ENCODE measurements around the gene PICK1. TPM values are rescaled to one million over a fixed set of nuclear protein-coding genes. Genes with fewer than 3 reads are reported as not detected.

Gene PICK1
- total RNA-seq, 1 donor from 2014 or later, result 22.9 TPM

- H3K4me1 Mint-ChIP-seq (ENCODE audit: low read depth, unreplicated experiment), result peaks cover 2% of the 10 kb centered on the region
- Histone ChIP-seq H4K20me1 (ENCODE audit: insufficient read depth, low read length) (no peaks in the 10 kb centered on the region), H3K4me3 (ENCODE audit: insufficient read depth, low read depth, low read length) (no peak overlapping the region), H3K36me3 (ENCODE audit: insufficient read depth, low read length) (no peaks in the 10 kb centered on the region), H2AFZ (ENCODE audit: low read depth, low read length) (no peak overlapping the region), H3K27me3 (ENCODE audit: insufficient read depth, low read length) (no peaks in the 10 kb centered on the region), H3K4me2 (ENCODE audit: low read length) (no peak overlapping the region), H3K4me1 (ENCODE audit: insufficient read depth, low read length) (peaks cover 2% of the 10 kb centered on the region), H3K27ac (ENCODE audit: low read depth, low read length) (no peak overlapping the region), H3K9ac (ENCODE audit: low read length) (no peak overlapping the region), H3K9me3 (ENCODE audit: insufficient read depth, low read depth, low read length) (no peaks in the 10 kb centered on the region), H3K79me2 (ENCODE audit: insufficient read depth, low read length) (no peaks in the 10 kb centered on the region)
- H3K27ac Mint-ChIP-seq (ENCODE audit: unreplicated experiment), result no peak overlapping the region
- no peak for FAIRE-seq
- no peaks in the 10 kb centered on the region for H3K36me3 Mint-ChIP-seq (ENCODE audit: low read depth, unreplicated experiment)
- TF ChIP-seq, protein P1, sequence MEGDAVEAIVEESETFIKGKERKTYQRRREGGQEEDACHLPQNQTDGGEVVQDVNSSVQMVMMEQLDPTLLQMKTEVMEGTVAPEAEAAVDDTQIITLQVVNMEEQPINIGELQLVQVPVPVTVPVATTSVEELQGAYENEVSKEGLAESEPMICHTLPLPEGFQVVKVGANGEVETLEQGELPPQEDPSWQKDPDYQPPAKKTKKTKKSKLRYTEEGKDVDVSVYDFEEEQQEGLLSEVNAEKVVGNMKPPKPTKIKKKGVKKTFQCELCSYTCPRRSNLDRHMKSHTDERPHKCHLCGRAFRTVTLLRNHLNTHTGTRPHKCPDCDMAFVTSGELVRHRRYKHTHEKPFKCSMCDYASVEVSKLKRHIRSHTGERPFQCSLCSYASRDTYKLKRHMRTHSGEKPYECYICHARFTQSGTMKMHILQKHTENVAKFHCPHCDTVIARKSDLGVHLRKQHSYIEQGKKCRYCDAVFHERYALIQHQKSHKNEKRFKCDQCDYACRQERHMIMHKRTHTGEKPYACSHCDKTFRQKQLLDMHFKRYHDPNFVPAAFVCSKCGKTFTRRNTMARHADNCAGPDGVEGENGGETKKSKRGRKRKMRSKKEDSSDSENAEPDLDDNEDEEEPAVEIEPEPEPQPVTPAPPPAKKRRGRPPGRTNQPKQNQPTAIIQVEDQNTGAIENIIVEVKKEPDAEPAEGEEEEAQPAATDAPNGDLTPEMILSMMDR (IDR thresholded peaks at IDR 0.05; ENCODE audit: insufficient read depth, low read depth, low read length), result no peak
- TF ChIP-seq EZH2 (IDR thresholded peaks at IDR 0.05; ENCODE audit: insufficient read depth, low read length), result no peak
- H3K27me3 Mint-ChIP-seq (ENCODE audit: low read depth, unreplicated experiment), result peaks cover 9% of the 10 kb centered on the region
- DNase-seq (ENCODE audit: low read depth), result no peak
- H3K4me3 Mint-ChIP-seq (ENCODE audit: unreplicated experiment), result no peak overlapping the region
- H3K9me3 Mint-ChIP-seq (ENCODE audit: unreplicated experiment), result no peaks in the 10 kb centered on the region
Observed at GRCh38 chr22:38103641-38104040, 46.4 kb downstream of the PICK1 start.

DNA sequence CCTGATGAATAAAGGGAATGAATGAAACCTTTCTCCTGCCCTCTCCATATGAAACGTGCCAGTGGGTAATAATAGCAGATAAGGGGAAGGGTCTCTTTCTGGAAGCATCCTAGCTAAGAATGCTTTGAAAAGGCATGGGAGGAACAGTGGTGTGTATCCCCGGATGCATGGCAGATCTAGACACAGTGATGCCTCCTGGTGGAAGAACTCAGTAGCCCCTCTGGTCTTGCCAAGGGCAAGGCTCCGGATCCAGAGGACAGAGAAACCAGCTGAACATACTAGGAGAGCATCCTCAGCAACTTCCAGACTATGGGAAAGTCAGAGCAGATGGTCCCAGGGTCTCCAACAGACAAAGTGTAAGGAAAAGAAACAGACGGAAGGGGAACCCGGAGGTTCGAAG lies 46.9 kb downstream of the PICK1 start:
- no peak for FAIRE-seq
- H3K9me3 ChIP-seq (ENCODE audit: insufficient read depth, low read depth, low read length), result no peaks in the 10 kb centered on the region
- no peaks in the 10 kb centered on the region for H3K4me1 Mint-ChIP-seq (ENCODE audit: low read depth, unreplicated experiment)
- no peak overlapping the region for H3K27ac ChIP-seq (ENCODE audit: low read depth, low read length)
- no peak overlapping the region for H3K4me2 ChIP-seq (ENCODE audit: low read length)
- no peak for TF ChIP-seq EZH2 (IDR thresholded peaks at IDR 0.05; ENCODE audit: insufficient read depth, low read length)
- TF ChIP-seq, protein P1 (IDR thresholded peaks at IDR 0.05; ENCODE audit: insufficient read depth, low read depth, low read length), result no peak
- H3K27me3 Mint-ChIP-seq (ENCODE audit: low read depth, unreplicated experiment), result peaks cover 9% of the 10 kb centered on the region
- no peaks in the 10 kb centered on the region for H3K36me3 Mint-ChIP-seq (ENCODE audit: low read depth, unreplicated experiment)
- no peaks in the 10 kb centered on the region for H3K27me3 ChIP-seq (ENCODE audit: insufficient read depth, low read length)
- no peak overlapping the region for H3K27ac Mint-ChIP-seq (ENCODE audit: unreplicated experiment)
- no peaks in the 10 kb centered on the region for H4K20me1 ChIP-seq (ENCODE audit: insufficient read depth, low read length)
- no peak overlapping the region for H2AFZ ChIP-seq (ENCODE audit: low read depth, low read length)
- DNase-seq (ENCODE audit: low read depth), result no peak
- no peaks in the 10 kb centered on the region for H3K4me1 ChIP-seq (ENCODE audit: insufficient read depth, low read length)
- no peak overlapping the region for H3K4me3 ChIP-seq (ENCODE audit: insufficient read depth, low read depth, low read length)
- H3K9ac ChIP-seq (ENCODE audit: low read length), result no peak overlapping the region
- no peaks in the 10 kb centered on the region for H3K79me2 ChIP-seq (ENCODE audit: insufficient read depth, low read length)
- no peaks in the 10 kb centered on the region for H3K9me3 Mint-ChIP-seq (ENCODE audit: unreplicated experiment)
- no peaks in the 10 kb centered on the region for H3K36me3 ChIP-seq (ENCODE audit: insufficient read depth, low read length)
- no peak overlapping the region for H3K4me3 Mint-ChIP-seq (ENCODE audit: unreplicated experiment)

GRCh38 chr22:38106814-38107578 lies 49.8 kb downstream of the PICK1 start:
- Histone ChIP-seq H3K4me3 (ENCODE audit: insufficient read depth, low read depth, low read length) (no peak overlapping the region), H3K9me3 (ENCODE audit: insufficient read depth, low read depth, low read length) (no peaks in the 10 kb centered on the region), H2AFZ (ENCODE audit: low read depth, low read length) (no peak overlapping the region), H4K20me1 (ENCODE audit: insufficient read depth, low read length) (no peaks in the 10 kb centered on the region), H3K36me3 (ENCODE audit: insufficient read depth, low read length) (no peaks in the 10 kb centered on the region), H3K4me1 (ENCODE audit: insufficient read depth, low read length) (no peaks in the 10 kb centered on the region), H3K27me3 (ENCODE audit: insufficient read depth, low read length) (no peaks in the 10 kb centered on the region), H3K79me2 (ENCODE audit: insufficient read depth, low read length) (no peaks in the 10 kb centered on the region), H3K9ac (ENCODE audit: low read length) (no peak overlapping the region), H3K27ac (ENCODE audit: low read depth, low read length) (no peak overlapping the region), H3K4me2 (ENCODE audit: low read length) (no peak overlapping the region)
- Mint-ChIP-seq H3K27me3 (ENCODE audit: low read depth, unreplicated experiment) (peaks cover 9% of the 10 kb centered on the region), H3K36me3 (ENCODE audit: low read depth, unreplicated experiment) (peaks cover 3% of the 10 kb centered on the region), H3K9me3 (ENCODE audit: unreplicated experiment) (no peaks in the 10 kb centered on the region), H3K4me1 (ENCODE audit: low read depth, unreplicated experiment) (no peaks in the 10 kb centered on the region), H3K4me3 (ENCODE audit: unreplicated experiment) (no peak overlapping the region), H3K27ac (ENCODE audit: unreplicated experiment) (no peak overlapping the region)
- FAIRE-seq (no peak), DNase-seq (ENCODE audit: low read depth) (no peak)
- TF ChIP-seq EZH2 (IDR thresholded peaks at IDR 0.05; ENCODE audit: insufficient read depth, low read length), result no peak
- TF ChIP-seq, protein P1 (IDR thresholded peaks at IDR 0.05; ENCODE audit: insufficient read depth, low read depth, low read length), result no peak

All from astrocyte (in vitro differentiated cells and primary cell).